Stimulated activated CD4-positive, alpha-beta T cell treated with anti-CD3 and anti-CD28 coated beads, Interleukin-2, amount 100 ng/mL, for 48 hours (primary cell): ENCODE results near the gene CTSW.

Experiments used
- DNase-seq, 2 donors: peaks; one replicate each; pipeline ENCODE4 v3.0.0-alpha.2; 2020

Gene CTSW

DNA sequence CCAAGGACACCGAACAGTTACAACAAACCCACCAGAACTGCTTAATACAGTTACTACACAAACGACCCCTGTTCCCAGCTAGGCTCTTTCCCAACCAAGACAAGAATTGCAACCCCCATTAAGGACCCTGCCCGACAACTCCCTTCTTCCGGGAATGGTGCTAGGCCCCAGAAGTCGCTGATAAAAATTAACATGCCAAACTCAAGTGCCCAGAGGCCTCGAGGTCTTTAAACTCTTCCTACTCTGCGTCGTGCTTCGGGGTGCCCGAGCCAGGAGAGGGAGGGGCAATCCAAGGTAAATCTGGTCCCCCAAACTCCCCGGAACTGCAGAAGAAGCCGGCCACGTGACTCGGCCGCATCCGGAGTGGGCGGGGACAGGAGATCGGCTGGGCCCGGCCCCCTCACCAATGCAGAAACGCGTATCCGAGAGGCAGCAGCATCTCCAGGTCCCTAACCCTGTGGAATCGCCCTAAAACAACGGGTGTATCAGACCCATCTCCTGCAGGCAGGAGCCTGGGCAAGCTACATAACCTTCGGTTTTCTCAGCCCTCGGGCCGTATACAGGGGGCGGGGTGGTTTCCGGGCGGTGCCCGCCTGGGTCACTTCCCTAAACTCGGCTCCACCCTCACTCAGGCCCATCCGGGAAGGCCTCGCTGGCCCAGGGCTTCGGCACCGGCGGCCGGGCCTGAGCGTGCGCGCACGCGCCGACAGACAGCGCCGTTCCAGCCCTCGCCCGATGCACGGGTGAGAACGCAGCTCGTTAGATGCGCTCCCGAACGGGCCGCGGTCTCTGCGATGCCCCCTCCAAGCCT is 22.7 kb upstream of the CTSW start:
- peak; percentile 78 to 80 for DNase-seq

DNA sequence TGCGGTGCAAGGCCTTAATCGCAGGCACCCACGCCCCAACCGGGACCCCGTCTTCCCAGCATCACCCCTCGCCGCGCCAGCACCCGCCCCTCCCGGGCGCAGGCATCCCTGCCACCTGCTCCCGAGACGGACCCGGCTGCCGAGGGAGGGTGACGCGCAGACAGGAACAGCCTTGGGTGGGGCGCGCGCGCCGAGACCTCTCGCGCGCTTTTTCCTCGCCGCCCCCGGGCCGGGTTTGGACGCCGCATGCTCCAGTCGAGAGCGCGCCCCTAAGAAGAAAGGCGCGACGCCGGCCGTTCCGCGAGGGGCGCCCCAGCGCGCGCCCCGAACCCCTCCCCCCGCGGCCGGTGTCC is 22.2 kb upstream of the CTSW start:
- peak in 1 of 2 donors; percentile 64 for DNase-seq

DNA sequence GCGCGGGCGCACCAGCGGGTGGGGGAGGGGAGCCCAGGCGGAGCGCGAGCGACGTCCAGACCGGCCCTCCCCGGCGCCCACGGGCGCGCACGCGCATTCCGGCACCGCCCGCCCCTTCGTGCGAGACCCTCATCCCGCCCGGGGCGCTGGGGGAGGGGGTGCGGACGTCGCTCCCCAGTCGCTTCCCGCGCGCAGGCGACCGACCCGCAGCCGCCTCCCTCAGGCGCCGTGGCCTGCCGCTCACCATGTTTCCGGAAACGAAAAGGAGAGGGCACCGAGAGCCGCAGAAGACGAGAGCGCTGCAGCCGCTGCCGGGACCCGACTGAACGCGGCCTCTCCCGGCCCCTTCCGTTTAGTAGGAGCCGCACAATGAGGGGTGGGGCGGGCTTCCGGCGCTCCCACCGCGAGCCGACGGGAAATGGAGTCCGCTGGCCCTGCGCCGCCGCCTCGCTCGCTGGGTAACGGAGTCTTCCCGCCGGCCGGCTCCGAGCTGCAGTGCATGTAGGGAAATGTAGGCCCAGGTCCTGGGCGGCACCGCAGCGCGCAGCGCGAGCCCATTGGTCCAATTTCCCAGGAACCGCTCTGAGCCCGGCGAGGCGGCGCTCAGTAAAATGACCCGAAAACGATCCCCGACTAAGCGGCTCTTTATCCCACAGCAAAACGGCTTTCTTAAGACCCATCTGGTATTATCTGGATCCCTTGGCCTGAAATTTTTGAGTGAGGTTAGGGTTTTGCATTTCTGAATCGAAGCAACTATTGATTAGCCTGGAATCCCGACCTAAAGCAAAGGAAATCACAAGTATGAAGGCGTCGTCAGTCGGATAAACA is 21.6 kb upstream of the CTSW start, which contains the start of gene CFL1:
CFL1 (minus strand) TSS at position 328 of the 828 bp plus-strand sequence; CDS start at position 247, 81 bp downstream.
- peak; percentile 94 to 95 for DNase-seq

DNA sequence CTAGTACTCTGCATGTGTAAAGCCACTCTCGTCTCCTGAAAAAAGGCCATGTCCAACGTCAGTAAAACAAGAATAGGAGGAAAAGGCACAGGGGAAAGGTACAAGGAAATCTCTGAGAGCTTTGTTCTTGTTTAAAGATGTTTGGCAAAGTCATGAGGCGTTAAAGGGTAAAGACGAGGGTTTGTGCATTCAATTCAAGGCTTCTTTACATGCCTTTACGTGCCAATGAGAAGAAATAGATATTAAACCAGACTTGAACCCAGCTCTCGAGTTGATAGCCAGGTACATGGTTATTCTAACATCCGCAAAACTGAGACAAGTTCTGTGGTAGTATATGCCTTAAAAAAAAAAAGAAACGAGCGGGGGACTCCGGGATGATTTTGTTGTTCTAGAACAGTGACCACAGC is 21.0 kb upstream of the CTSW start:
- no peak for DNase-seq

DNA sequence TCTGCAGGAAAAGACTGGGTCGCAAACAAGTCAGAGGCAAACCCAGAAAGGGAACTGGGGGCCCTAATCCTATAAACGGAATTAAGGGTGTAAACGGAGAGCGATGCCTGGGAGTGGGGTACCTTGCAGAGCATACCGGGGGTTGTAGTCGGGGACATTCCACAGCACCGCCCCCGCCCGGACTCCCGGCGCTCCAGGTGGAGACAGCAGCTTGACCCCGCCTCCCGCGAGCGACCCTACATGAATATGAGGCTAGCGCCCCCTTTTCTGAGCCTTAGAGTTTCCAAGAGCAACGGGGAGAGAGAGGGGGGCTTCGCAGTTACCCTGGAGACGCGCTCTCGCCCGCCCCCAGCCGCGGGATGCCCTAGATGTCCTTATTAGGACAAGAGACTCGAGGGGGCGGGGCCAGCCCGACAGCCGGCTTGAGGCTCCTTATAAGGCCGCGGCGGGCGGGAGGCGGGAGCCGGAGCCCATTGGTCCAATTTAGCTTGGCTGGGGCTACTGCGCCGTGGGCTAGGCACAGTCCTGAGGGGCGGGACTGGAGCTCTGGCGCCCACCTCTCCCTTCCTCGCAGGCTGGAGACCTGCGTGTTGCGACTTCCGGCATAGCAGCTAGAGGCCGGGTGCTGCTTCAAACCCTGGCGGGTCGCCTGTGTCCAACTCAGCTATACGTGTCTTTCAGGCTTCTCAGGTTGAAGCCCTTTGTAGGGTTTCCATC is 20.4 kb upstream of the CTSW start:
- DNase-seq = peak; percentile 95 to 97

DNA sequence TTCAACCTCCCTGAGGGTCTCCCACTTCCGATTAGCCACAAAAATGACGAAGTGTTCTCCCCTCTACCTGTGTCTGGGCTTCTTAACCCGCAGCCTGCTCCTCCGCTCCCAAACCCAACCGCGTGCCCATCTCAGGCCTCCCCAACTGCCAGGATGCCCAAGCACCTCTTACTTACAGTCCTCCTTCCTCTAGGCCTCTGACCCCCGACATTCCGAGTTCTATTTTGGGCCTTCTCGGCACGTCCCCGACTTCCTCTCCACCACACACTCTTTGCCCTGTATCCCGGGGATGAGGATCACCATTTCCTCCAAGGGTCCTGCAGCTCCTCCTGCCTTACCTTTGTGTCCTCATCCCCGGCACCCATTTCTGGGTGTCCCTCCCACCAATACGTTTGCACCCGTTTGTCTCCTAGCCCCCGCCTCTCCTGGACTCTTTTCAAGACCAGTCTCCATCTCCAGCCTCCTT is 19.8 kb upstream of the CTSW start:
- peak; percentile 46 to 50 for DNase-seq

DNA sequence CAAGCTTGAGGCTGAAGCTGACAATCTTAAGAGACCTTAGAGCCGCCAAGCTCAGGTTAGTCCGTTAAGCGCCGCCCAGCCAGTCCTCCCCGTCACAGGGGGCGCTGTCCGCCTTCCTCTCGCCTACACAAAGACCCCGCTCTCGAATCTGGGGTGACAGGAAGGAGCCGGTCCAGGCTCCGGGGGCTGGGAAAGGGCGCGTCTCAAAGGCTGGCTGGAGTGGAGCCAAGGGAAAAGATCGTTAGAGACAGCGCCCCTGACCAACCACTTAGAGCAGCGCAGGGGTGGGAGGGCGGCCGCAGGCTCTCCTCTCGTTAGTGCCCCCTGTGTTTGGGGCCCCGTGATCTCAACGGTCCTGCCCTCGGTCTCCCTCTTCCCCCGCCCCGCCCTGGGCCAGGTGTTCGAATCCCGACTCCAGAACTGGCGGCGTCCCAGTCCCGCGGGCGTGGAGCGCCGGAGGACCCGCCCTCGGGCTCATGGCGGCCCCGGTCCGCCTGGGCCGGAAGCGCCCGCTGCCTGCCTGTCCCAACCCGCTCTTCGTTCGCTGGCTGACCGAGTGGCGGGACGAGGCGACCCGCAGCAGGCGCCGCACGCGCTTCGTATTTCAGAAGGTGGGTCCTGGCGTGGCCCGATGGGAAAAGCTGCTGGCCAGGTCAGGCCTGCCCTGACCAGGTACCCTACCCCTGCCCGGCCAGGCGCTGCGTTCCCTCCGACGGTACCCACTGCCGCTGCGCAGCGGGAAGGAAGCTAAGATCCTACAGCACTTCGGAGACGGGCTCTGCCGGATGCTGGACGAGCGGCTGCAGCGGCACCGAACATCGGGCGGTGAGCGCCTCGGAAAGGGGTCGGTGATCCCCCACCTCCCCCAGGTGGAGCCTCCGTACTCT is 19.1 kb upstream of the CTSW start, which contains the start of gene MUS81:
MUS81 (plus strand) TSS at position 156 of the 887 bp plus-strand sequence; CDS start at position 477, 321 bp downstream.
- DNase-seq = peak; percentile 94 to 96

- DNase-seq = no peak
Observed at GRCh38 chr11:65861165-65861505, 18.5 kb upstream of the CTSW start.

- DNase-seq = no peak
Observed at GRCh38 chr11:65861533-65862183, 18.0 kb upstream of the CTSW start.

- no peak for DNase-seq
Observed at GRCh38 chr11:65862191-65862735, 17.4 kb upstream of the CTSW start.

DNA sequence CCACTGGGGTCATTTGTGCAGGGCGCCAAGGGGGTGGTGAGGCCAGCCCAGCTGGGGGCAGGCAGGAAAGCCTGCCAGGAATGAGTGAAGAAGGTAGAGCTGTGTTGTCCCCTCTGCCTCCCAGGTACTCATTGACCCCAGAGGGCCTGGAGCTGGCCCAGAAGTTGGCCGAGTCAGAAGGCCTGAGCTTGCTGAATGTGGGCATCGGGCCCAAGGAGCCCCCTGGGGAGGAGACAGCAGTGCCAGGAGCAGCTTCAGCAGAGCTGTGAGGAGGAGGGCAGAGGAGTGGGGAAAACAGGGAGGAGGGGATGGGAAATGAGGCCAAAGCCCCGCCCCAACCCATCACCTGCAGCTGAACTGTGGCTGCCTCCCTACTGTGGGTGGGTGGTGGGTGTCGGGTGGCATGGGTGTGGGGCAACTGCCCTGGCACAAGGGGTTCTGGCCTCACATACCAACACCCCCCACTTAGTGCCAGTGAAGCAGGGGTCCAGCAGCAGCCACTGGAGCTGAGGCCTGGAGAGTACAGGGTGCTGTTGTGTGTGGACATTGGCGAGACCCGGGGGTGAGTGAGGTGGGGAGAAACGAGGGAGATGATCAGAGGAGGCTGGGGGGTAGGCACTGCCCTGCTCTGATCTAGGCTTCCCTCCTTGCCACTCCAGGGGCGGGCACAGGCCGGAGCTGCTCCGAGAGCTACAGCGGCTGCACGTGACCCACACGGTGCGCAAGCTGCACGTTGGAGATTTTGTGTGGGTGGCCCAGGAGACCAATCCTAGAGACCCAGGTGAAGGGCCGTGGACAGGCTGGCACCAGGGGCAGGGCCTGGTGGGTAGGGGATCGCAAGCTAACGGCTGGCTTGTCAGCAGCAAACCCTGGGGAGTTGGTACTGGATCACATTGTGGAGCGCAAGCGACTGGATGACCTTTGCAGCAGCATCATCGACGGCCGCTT is 16.4 kb upstream of the CTSW start:
- no peak for DNase-seq

DNA sequence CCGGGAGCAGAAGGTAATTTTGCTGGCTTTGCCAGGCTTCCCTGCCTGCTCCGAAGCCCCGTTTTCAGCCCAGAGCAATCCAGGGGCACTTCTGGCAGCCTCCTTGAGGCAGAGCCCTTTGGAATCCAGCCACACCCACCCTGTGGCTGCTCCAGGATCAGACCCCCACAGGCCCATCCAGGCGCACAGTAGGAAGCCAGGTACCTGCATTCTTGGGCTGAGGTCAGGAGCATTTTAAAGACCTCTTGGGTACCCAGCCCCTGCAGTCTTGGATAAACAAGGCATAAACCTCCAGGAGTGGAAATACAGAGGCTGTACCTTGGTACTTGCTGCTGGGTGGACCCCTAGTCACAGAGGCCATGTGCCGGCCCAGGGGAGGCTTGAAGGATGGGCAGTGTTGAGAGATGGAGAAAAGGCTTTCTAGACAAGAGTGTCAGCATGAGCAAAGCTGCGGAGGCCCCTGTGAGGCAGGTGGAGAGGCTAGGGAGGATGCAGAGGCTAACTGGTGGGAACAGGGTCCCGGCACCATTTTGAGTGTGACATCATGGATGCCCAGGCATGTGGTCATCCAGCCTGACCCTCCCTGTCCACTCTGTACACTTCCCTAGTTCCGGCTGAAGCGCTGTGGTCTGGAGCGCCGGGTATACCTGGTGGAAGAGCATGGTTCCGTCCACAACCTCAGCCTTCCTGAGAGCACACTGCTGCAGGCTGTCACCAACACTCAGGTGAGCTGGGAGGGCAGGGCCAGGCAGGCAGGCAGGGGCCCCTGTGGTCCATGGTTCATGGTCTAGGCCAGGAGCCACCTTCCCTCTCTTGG is 15.5 kb upstream of the CTSW start:
- DNase-seq = no peak

GRCh38 chr11:65864706-65865471 is 14.7 kb upstream of the CTSW start:
- DNase-seq = no peak

- DNase-seq = no peak
Observed at GRCh38 chr11:65865550-65866172, 14.0 kb upstream of the CTSW start.

GRCh38 chr11:65866509-65867283 is 12.9 kb upstream of the CTSW start:
- no peak for DNase-seq

GRCh38 chr11:65867284-65868071 is 12.2 kb upstream of the CTSW start:
- DNase-seq = no peak
